ENCODE data around the gene SEMA6C.

DNA sequence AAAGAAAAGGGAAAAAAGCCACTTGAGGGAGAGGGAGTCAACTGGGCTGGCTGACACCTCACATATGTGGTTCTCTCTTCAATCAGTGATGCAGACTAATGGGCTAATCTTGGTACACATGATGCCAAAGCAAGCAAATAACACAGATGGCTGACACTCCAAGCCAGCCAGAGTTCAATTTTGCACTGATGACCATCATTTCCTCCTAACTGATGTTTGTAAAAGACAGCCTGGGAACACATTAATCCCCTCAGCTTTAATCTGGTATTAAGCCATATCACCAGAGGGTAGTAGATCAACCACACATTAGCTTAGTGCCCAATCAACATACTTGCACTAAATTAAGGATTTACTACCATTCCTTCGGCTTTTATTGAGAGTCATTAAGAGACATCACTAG, 40.8 kb upstream of the SEMA6C start:
- no peak for TF ChIP-seq POLR2A (IDR thresholded peaks at IDR 0.05)
- TF ChIP-seq, protein P1, sequence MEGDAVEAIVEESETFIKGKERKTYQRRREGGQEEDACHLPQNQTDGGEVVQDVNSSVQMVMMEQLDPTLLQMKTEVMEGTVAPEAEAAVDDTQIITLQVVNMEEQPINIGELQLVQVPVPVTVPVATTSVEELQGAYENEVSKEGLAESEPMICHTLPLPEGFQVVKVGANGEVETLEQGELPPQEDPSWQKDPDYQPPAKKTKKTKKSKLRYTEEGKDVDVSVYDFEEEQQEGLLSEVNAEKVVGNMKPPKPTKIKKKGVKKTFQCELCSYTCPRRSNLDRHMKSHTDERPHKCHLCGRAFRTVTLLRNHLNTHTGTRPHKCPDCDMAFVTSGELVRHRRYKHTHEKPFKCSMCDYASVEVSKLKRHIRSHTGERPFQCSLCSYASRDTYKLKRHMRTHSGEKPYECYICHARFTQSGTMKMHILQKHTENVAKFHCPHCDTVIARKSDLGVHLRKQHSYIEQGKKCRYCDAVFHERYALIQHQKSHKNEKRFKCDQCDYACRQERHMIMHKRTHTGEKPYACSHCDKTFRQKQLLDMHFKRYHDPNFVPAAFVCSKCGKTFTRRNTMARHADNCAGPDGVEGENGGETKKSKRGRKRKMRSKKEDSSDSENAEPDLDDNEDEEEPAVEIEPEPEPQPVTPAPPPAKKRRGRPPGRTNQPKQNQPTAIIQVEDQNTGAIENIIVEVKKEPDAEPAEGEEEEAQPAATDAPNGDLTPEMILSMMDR (IDR thresholded peaks at IDR 0.05) = no peak

Measured in esophagus squamous epithelium (tissue), 4 donors.